GM19397 (cell line): Measurements from ENCODE around the gene VAC14.
A peak's percentile ranks its signal among the peaks of the same experiment; 100 is the strongest.
"Not testable (repeated sequence)": the region's sequence is repeated elsewhere in the genome, so short reads cannot be mapped to it uniquely, and the experiment has no call there.

Experiments used
- ATAC-seq: cut with Tn5 transposase; IDR thresholded peaks from one replicate; pipeline ENCODE4 v1.9.1; 2021; ENCODE audit warnings: mild to moderate bottlenecking, moderate library complexity; ENCODE audit not compliant: unreplicated experiment

The VAC14 gene

DNA sequence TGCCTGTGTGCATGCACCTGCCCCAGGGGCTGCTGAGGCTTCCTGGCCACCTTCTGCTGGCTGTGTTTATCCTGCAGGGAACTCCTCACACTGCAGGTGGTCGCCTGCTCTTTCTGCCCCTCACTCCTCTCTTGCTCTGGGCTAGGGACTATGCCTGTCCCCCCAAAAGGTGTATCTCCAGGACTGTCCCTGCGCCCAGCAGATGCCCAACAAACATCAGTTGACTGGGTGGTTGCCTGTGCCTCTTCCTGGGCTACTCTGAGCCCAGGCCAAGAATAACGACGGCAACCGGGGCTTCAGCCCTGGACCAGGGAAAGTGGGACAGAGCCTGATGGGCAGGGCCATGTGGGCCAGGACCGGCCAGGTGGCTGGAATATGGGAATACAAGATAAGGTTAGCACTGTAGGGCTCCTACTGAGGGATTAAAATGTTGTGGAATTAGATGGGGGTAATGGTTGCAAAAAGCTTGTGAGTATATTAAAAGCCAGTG lies 55.4 kb downstream of the VAC14 start:
- no peak for ATAC-seq

DNA sequence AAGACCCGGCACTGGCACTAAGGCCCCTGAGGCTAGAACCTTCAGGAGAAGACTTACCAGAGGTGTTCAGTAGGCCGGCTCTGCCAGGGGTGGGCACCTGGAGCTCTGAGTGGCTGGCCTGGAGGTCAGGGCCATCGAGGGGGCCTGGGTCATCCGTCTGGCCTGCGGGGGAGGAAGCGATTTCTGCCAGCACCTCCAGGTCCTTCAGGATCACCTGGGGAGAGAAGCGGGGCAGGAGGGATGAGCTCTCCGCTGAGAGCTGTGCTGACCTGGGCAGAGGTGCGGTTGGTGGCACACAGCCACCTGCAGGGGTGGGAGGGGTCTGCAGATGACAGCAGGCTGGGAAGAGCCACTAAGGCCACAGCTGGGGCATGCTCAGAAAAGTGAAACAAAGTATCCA lies 56.6 kb downstream of the VAC14 start:
- no peak for ATAC-seq

DNA sequence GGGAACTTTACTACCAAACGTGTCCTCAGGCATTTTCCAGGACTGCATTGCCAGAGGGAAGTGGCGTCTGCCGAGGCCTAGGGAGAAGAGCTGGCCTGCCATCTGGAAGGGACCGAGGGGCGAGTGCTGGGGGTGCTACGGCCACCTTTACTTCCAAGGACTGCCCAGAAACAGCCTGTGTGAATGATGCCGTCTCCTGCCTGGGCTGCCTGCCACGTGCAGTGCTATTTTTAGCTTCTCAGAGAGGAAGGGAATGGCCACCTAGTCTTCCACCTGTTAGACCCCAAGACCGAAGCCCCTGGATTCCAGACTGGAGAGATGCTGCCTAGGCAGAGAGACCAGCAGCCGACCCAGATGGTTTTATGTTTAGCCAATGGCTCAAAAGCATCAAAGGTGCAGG lies 57.2 kb downstream of the VAC14 start:
- no peak for ATAC-seq

DNA sequence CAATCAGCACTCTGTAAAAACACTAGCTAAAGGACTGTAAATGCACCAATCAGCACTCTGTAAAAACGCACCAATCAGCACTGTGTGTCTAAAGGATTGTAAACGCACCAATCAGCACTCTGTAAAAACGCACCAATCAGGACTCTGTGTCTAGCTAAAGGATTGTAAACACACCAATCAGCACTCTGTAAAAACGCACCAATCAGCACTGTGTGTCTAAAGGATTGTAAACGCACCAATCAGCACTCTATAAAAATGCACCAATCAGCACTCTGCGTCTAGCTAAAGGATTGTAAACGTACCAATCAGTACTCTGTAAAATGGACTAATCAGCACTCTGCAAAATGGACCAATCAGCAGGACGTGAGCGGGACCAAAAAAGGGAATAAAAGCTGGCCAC lies 58.0 kb downstream of the VAC14 start:
- ATAC-seq: not testable (repeated sequence)

DNA sequence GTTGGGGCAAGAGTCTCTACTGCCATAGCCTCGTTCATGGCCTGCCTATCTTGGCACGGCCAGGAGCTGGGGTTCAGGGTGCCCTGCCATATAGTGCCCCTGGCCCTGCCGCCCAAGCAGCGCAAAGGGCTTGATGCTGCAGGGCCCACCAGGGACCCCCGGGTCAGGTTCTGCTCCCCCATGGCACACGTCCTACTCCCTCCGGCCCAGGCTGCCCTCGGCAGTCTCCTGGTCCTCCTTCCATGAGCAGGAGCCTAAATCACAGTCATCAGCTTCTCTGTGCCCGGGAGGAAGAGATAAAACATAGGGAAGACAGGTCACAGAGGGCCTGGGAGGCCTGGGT lies 59.2 kb downstream of the VAC14 start:
- ATAC-seq: no peak

DNA sequence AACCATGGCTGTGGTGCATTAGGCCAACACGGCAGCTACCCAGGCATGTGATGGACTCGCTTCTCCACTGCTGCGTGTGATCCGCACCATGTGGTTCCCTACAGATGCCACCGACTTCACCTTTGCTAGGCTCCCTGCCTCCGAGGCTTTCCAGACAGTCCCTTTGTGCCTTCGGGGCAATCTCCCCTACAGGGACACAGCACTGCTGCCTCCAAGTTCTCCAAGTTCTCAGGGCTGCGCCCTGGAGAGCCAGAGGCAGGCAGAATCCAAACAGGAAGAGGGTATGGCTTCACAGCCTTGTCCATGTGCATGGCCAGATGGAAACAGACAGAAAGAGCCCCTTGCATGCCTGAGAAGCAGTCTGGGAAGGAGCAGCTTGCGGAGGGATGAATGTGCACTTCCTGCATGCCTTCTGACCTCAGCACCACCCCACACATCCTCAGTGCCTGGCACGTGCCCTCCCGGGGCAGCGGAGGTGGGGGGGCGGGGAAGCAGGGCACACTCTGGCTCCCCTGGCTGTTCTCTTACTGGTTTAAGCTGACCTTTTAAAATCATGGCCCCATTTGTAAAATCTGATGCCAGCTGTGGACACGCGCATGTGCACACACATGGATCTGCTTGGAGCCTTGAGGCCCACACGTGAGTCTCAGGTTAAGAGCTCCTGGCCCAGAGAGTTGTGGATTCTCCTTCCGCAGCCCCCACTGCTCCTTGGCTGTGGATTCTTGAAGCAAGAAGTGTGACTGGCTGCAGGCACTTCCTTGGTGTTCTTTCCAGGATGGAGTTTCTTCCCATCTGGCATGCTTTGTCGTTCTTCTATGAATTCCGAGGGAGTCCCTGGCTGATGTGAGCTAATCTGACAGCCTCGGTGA lies 59.8 kb downstream of the VAC14 start:
- ATAC-seq: no peak

DNA sequence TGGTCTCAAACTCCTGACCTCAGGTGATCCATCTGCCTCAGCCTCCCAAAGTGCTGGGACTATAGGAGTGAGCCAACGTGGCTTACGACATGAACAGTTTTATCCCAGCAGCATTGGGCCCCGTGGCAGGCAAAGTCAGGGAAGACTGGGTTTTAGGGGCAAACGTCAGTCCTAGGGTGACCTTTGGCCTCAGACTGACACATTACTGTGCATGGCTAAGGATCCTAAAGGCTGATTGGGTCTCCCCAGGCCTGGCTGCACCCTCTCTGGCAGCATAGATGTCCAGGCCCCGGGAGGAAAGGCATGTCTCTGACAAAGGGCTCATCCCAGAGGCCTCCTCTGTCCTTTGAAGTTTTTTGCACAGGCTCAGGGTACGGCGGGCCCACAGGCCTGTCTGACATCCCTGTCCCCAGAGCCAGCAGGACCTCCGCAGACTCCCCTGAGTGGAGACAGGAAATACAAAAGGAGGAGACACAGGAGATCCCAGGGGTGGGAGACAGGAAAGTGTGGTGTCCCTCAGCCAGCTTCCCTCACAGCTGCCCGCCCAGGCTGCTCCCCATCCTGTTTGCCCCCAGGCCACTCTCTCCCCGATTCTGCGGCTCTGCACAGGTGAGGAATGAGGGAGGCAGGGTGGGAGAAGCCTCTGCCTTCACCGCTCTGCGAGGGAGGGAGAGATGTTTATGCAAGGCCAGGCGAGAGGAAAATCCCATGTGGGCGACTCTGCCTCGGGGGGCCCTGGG lies 60.6 kb downstream of the VAC14 start:
- ATAC-seq: no peak

DNA sequence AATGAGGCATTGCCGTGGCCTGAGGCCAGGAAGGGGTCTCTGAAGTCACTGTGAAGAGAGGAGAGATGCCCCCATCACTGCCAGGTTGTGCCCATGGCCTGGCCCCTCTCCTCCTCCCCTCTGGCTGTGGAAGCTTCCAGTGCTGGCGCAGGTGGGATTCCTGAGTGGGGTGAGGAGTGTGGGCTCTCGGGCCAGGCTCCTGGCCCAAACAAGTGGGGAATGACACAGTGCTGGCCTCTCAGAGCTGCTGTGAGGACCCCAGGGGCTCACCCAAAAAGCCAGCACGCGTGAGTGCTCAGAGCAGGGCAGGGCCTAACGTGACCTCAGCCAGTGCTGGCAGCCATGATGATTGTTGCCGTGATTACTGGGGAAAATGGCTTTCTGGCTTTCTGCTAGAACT lies 61.6 kb downstream of the VAC14 start:
- no peak for ATAC-seq

DNA sequence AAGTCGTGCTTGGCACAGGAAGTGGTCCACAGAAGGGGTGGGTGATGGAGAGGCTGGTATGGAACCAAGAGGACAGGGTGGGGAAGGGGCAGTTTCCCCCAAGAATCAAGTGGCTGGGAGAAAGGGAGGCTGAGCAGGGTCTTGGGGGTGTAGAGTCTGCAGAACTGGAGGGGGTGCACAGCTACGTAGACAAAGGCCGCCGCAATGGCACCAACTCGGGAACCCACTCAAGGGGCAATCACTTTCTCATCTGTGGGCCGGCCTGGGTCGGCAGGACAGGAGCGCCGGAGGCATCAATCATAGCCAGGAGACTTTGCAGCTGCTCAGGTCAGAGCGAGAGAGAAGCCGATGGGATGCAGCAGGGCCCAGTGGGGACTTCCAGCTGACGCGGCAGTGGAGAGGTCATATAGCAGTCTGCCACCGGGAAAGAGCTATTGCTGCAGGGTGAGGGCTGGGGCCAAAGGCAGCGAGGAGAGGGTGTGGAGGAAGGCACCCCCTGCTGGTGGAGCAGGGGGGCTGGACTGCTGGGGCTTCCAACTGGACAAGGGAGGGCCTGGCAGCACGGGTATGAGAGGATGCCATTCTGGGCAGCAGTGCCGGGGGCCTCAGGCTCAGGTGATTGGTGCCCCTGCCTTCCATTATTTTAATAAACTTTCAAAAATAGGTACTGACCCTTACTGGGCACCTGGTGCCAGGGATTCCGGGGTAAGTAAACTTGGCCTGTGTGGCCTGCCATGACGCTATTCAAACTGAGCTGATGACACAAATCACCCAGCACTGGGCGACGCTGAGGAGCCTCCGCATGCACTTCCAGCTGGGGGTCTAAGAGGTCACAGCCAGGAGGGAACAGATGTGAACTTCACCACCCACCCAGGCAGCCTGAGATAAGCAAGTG lies 62.6 kb downstream of the VAC14 start:
- no peak for ATAC-seq

DNA sequence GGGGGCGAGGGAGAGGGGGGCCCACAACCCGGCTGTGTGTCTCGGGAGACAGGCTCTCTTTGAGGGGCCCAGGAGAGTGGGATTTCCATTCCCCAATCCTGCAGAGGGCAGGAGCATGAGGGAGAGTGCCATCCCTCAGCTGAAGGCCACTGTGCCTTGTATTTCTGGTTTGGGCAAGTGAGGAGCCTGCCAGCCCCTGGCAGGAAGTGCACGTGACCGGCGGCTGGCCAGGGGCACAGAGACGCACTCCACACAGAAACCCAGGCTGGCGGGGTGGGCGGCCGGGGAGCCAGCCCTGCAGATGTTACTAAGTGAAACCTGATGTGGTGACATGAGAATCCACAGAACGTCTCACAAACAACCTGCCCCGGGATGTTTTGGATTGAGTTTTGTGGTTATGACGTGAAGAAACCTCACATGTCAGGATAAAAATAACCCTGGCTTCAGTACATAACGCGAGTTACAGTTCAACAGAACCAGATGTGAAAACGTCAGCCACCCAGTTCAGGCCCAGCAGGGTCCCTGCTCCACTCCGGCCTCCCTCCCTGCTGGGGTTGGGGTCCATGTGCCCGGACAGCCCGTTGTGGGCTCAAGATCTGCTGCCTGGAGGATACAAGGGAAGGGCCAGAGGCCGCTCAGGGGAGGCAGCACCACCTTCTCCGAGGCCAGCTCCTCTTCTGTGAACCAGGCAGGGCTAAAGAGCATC lies 63.4 kb downstream of the VAC14 start:
- peak; percentile 86 for ATAC-seq

DNA sequence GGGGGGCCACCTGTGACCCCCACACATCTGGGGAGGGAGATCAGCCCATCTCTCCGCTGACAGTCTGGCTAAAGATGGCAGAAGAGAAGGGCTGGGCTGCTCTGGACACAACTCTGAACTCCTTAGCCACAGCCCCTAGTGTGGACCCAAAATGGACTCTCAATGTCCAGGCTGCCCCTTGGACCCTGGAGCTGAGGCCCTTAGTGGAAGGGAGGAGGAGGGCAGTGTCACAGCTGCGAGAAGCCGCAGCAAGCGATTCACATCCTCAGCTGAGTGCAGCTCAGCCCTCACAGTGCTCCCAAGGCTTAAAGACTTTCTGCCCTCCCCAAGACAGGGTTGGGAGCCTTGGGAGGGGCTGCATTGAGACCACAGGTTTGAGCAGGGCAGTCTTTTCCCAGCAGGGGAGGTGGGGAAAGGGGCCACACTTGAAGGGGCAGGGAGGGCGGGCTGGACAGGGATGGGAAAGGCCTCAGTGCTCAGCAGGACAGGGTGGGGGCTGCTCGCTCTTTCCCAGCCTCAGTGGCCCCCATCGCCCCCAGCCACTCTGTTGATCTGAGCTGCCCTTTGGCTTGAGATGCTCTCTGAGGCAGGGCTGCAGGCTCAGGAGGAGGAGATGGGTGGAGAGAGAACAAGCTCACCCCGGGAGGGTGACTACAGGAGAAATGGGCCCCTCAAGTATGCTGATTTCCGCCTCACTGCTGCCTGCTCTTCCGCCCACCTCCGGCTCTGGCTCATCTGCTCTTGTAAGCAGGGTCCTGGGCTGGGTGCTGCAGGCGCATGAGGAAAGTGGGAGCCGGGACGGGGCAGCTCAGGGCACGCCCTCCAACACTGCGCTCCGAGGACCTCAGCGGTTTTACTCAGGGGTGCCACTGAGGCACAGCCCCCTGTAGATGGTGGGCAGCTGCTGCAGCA lies 64.2 kb downstream of the VAC14 start:
- ATAC-seq: no peak

DNA sequence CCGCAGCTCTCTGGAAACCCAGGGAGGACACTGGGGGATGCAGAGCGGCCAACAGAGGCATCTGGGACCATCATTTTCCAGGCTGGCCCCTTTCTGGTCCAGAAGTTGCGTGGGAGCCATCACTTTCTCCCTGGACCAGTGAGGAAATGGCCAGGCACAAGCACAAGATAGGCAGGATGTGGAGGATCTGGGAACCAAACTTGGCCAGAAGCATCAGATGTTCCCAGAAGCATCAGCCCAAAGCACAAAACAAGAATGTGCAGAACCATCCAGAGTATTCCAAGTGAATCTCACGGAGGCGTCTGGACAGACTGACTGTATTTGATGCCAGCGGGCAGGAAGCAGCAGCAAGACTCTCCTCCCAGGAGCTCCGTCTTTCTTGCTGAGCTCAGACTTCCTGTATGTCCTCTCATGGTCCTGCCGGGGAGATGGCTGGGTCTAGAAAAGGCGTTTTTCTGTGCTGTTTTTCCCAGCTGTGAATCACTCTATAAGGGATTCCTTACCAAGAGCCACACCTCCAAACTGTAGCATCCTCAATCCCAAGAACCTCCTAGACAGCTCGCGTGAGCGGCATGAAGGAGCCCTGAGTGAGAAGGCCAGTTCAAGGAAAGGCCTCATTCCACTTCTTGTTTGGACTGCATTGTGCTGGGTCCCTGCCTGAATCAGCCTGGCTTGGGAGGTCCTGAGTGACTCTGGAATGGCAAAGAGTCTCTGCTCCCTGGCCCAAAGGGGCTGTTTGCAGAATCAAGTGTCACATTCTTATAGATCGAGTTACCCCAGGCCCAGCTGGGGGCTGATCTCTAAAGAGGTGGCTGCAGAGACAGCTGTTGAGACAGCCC lies 65.6 kb downstream of the VAC14 start:
- ATAC-seq: no peak

DNA sequence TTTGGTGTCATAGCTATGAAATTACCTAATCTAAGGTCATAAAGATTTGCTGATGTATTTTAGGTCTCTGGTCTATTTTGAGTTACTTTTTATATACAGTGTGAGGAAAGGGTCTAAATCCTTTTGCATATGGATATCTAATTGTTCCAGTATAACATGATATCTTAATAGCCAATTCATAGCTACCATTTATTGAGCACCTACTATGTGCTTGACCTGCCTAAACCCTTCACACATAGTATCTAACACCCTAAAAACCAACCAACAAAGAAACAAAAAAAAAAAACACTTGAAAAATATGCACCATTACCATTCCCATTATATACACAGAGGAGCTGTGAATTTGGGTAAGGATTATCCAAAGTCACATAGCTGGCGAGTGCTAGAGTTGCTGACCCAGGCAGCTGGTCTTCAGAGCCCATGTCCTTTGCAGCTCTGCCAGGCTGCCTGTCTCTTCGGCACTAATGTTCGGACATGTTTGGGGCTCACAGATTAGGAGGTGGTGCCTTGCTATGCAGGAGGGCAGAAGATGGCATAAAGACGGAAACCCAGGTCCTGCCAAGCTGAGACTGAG lies 66.3 kb downstream of the VAC14 start:
- no peak for ATAC-seq

DNA sequence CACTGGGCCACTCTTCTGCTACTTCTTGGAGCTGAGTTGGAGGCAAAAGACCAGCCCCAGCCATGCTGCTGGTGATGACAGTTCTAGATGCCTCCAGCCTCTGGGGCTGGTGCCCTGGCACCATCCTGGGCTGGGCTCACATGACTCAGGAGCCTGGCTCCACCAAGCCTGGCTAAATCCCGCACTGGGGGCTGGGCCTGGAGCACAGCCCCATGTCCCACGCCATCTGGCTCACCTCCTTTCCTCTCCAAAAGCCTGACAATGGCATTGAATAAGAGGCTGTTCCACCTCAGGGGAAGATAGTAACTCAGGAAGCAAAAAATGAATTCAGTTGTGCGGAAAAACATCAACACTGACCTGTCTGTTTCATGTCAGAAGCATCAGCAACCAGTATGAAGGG lies 70.0 kb downstream of the VAC14 start:
- no peak for ATAC-seq

DNA sequence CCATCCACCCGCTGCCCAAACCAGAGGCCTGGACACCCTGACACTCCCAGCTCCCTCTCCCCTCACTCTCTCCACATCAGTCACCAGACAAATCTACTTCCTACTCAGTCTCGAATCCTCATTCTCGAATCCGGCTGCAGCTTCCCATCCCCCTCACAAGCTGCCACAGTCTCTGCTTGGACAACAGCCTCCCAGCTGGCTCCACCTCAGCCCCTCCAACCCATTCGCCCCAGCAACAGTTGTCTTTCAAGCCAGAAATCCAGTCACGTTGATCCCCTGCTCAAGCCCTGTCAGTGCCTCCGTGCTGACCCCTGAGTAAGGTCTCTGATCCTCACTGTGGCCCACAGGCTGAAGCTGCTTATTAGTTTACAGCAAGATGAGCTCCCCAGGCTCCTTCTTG lies 70.9 kb downstream of the VAC14 start:
- ATAC-seq: no peak

DNA sequence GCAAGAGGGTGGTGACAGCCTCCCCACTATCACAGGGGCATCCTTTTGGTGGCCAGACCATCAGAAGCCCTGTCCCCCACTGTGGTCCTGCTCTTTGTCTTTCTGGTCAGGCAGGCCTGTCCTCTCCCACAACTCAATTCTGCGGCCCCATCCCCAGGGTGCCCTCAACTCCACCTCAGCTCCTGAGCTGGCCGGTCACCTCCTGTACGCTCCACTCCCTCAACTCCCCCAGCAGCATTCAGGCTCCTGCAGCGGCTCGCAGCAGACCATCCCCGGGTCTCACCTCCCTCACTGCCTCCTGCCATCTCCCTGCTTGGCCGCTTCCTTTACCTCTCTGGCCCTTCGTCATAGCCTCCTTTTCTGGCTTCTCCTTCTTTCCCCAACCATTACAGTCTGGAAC lies 71.7 kb downstream of the VAC14 start:
- no peak for ATAC-seq

DNA sequence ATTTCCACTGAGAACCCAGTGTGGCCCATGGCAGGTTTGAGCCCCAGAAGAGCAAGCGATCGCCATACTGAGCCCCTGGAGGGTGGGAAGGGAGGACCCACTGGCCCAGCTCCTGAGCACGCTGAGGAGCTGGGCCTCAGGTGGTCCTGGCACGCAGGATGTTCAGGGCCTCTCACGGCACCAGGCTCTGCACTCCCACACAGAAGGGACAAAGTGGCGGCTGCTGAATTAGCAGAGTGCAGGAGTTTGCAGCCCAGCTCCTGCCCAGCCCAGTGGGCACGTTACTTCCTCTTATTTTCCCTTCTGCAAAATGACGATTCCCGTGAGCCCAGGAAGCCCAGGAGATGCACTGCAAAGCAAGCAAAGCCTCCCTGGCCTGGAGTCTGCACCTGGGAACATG lies 72.8 kb downstream of the VAC14 start:
- no peak for ATAC-seq

DNA sequence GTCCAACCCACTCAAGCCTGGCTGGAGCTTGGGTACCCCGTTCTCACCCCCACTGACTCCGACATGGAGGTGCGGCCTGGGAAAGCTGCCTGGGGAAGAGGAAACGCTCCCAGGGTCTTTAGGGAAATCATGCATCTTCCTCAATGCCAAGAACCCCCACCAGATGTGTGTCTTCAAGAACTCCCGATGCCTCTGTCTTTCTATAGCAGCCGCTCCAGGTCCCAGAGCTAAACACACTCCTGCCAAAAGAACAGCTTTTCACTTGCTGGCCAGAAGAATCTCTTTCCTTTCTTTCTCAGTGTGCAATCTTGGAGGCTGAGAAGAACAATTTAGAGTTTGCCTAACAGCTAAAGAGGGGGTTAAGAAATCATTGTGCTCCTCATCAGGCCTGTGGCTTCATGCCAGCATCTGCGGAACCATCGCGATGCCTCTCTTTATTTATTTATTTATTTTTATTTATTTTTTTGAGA lies 74.0 kb downstream of the VAC14 start:
- no peak for ATAC-seq
